Lung (tissue), 12 donors: Measurements from ENCODE around the gene LARGE1. TPM values are rescaled to one million over a fixed set of nuclear protein-coding genes. Genes with fewer than 3 reads are reported as not detected.
A peak's percentile ranks its signal among the peaks of the same experiment; 100 is the strongest.

ENCODE experiments used
- ATAC-seq: fragments of 200-7000 bp; cut with Tn5 transposase; one replicate; pipeline ENCODE4 v1.9.1; 2020; ENCODE audit warnings: moderate number of reproducible peaks; ENCODE audit not compliant: insufficient read depth, low FRiP score
- DNase-seq, 3 donors: peaks; one replicate each; pipeline ENCODE4 v3.0.0-alpha.2; 2013 to 2017
- H3K27ac ChIP-seq, 2 donors: one replicate each; pipeline ENCODE4 v1.5.1; 2013; ENCODE audit warnings: mild to moderate bottlenecking in 2 of 2, moderate library complexity in 2 of 2, control low read depth in 1 of 2, inconsistent platforms in 1 of 2, low read depth in 1 of 2, low read length in 1 of 2
- H3K27me3 ChIP-seq, 3 donors: one replicate each; pipeline ENCODE4 v1.5.1; 2013; ENCODE audit warnings: low read length in 2 of 3; ENCODE audit not compliant: control insufficient read depth in 3 of 3, insufficient read depth in 3 of 3
- H3K36me3 ChIP-seq, 4 donors: one replicate each; pipeline ENCODE4 v1.5.1; 2013; ENCODE audit warnings: low read length in 4 of 4, mild to moderate bottlenecking in 1 of 4, moderate library complexity in 1 of 4; ENCODE audit not compliant: control insufficient read depth in 4 of 4, insufficient read depth in 4 of 4
- H3K4me1 ChIP-seq, 5 donors: one replicate each; pipeline ENCODE4 v1.5.1; 2013; ENCODE audit warnings: low read length in 5 of 5, mild to moderate bottlenecking in 2 of 5, moderate library complexity in 1 of 5; ENCODE audit not compliant: control insufficient read depth in 5 of 5, insufficient read depth in 5 of 5
- H3K4me3 ChIP-seq: one replicate; pipeline ENCODE4 v1.5.1; 2013; ENCODE audit warnings: mild to moderate bottlenecking, control low read depth, moderate library complexity
- H3K9ac ChIP-seq, 2 donors: one replicate each; pipeline ENCODE4 v1.5.1; 2013; ENCODE audit warnings: low read length in 2 of 2, control low read depth in 1 of 2; ENCODE audit not compliant: insufficient read depth in 1 of 2
- H3K9me3 ChIP-seq, 4 donors: one replicate each; pipeline ENCODE4 v1.5.1; 2013; ENCODE audit warnings: low read length in 3 of 4, mild to moderate bottlenecking in 1 of 4, moderate library complexity in 1 of 4; ENCODE audit not compliant: control insufficient read depth in 4 of 4, insufficient read depth in 3 of 4
- CTCF ChIP-seq: IDR thresholded peaks from 2 replicates; pipeline ENCODE4 v1.5.1; 2012; ENCODE audit warnings: mild to moderate bottlenecking; ENCODE audit errors: control extremely low read depth, extremely low read depth
- WGBS, 2 donors: extraction: QIAGEN DNeasy Blood & Tissue Kit; methylation state at CpG; one replicate each; pipeline ENCODE4 v1.1.7; 2013; 5-methylcytosine and 5-hydroxymethylcytosine counted together
- polyA plus RNA-seq, 2 donors: library from polyadenylated mRNA; stranded (reverse); fragments of 200-250 nt; gene quantifications; one replicate each; pipeline ENCODE4 v1.2.1, GENCODE V29; 2013
- total RNA-seq, 2 donors: library from RNA; depleted of rRNA in 1 of 2; stranded (reverse); fragments of >200 nt in 1 of 2; gene quantifications; one replicate each; pipeline ENCODE4 v1.2.1, GENCODE V29; 2014 to 2021
- donor health status: control.
- donor health status: control.
- donor health status: Bipolar disorder and iron deficiency.
- donor health status: healthy.
- donor health status: DM: yes; HTN: yes; CAD: no.

LARGE1 gene
- total and polyA plus RNA-seq, 4 donors, result 2.9 to 41.1 (median 15.4) TPM

- WGBS, 2 donors, result 83 to 87% methylated on average over 8 of the region's 8 CpGs
- Histone ChIP-seq H3K4me1 (peaks cover 0 to 8% (median 7%) of the 10 kb centered on the region in 5 donors), H3K9me3 (peaks cover 0 to 5% (median 0%) of the 10 kb centered on the region in 4 donors), H3K36me3 (peaks cover 0 to 5% (median 4%) of the 10 kb centered on the region in 4 donors), H3K27ac (no peak overlapping the region), H3K9ac (no peak overlapping the region), H3K4me3 (no peak overlapping the region), H3K27me3 (no peaks in the 10 kb centered on the region)
- no peak for TF ChIP-seq CTCF
- DNase-seq, result no peak
- ATAC-seq, result no peak
Observed at GRCh38 chr22:33653532-33654063, 266.7 kb downstream of the LARGE1 start.

GRCh38 chr22:33652615-33653014 lies 267.7 kb downstream of the LARGE1 start:
- no peak for ATAC-seq
- WGBS, 2 donors, result 79 to 85% methylated on average over 5 of the region's 5 CpGs
- no peak for TF ChIP-seq CTCF
- no peak overlapping the region for H3K27ac ChIP-seq
- peaks cover 0 to 8% (median 6%) of the 10 kb centered on the region in 5 donors for H3K4me1 ChIP-seq
- no peaks in the 10 kb centered on the region for H3K27me3 ChIP-seq
- H3K9ac ChIP-seq, result no peak overlapping the region
- DNase-seq, result no peak
- H3K9me3 ChIP-seq, result peaks cover 0 to 5% (median 0%) of the 10 kb centered on the region in 4 donors
- no peak overlapping the region for H3K4me3 ChIP-seq
- peaks cover 0 to 5% (median 4%) of the 10 kb centered on the region in 4 donors for H3K36me3 ChIP-seq

GRCh38 chr22:33650244-33650643 lies 270.0 kb downstream of the LARGE1 start:
- Histone ChIP-seq H3K27ac (no peak overlapping the region), H3K4me1 (peaks cover 0 to 4% (median 0%) of the 10 kb centered on the region in 5 donors), H3K9ac (no peak overlapping the region), H3K9me3 (peaks cover 0 to 5% (median 1%) of the 10 kb centered on the region in 4 donors), H3K4me3 (peak overlapping the region; percentile 1), H3K36me3 (peaks cover 0 to 5% (median 4%) of the 10 kb centered on the region in 4 donors), H3K27me3 (no peaks in the 10 kb centered on the region)
- no peak for DNase-seq
- 86 to 92% methylated on average over 22 of the region's 22 CpGs for WGBS, 2 donors
- ATAC-seq, result no peak
- no peak for TF ChIP-seq CTCF

- DNase-seq (no peak), ATAC-seq (no peak)
- peak overlapping the region in 1 of 2 donors; percentile 41 for H3K27ac ChIP-seq
- H3K9ac ChIP-seq, result no peak overlapping the region
- no peak overlapping the region for H3K4me3 ChIP-seq
- H3K4me1 ChIP-seq, result peaks cover 0 to 3% (median 0%) of the 10 kb centered on the region in 5 donors
- peaks cover 0 to 5% (median 4%) of the 10 kb centered on the region in 4 donors for H3K36me3 ChIP-seq
- H3K9me3 ChIP-seq, result peaks cover 0 to 5% (median 1%) of the 10 kb centered on the region in 4 donors
- 84 to 92% methylated on average over 3 of the region's 3 CpGs for WGBS, 2 donors
- no peaks in the 10 kb centered on the region for H3K27me3 ChIP-seq
- no peak for TF ChIP-seq CTCF
Observed at GRCh38 chr22:33648478-33648877, 271.8 kb downstream of the LARGE1 start.
